GM19238 (cell line): ENCODE results near the gene RNH1.

Source experiments
- DNase-seq: peaks from one replicate; pipeline ENCODE4 v3.0.0; 2011; ENCODE audit warnings: low spot score; ENCODE audit not compliant: insufficient read length

Gene RNH1

GRCh38 chr11:537622-538430, 30.8 kb upstream of the RNH1 start:
- DNase-seq, result no peak

- DNase-seq, result peak; percentile 99
These were observed 30.0 kb upstream of the RNH1 start, which contains the start of gene LRRC56 for GRCh38 chr11:536841-537621. Gene LRRC56 (plus strand): TSS chr11:537527. CDS start chr11:540685, 3,158 bp downstream.

GRCh38 chr11:535519-536454, 28.7 kb upstream of the RNH1 start, which contains the start of gene HRAS:
Gene HRAS (minus strand): TSS chr11:535576.
- DNase-seq, result peak; percentile 100

- DNase-seq, result no peak
These were observed 28.1 kb upstream of the RNH1 start for GRCh38 chr11:535210-535518.

GRCh38 chr11:534396-535209, 27.6 kb upstream of the RNH1 start:
- DNase-seq, result peak; percentile 45

- no peak for DNase-seq
These were observed 26.7 kb upstream of the RNH1 start for GRCh38 chr11:533586-534395.

GRCh38 chr11:532986-533585, 26.0 kb upstream of the RNH1 start:
- no peak for DNase-seq

- DNase-seq, result no peak
These were observed 25.5 kb upstream of the RNH1 start for GRCh38 chr11:532527-532985.

- DNase-seq, result no peak
These were observed 25.0 kb upstream of the RNH1 start for GRCh38 chr11:531919-532526.

- no peak for DNase-seq
These were observed 24.2 kb upstream of the RNH1 start for GRCh38 chr11:530960-531831.

- no peak for DNase-seq
These were observed 22.8 kb upstream of the RNH1 start for GRCh38 chr11:529728-530411.

- DNase-seq, result no peak
These were observed 22.0 kb upstream of the RNH1 start for GRCh38 chr11:528815-529727.

GRCh38 chr11:528166-528814, 21.2 kb upstream of the RNH1 start:
- DNase-seq, result no peak

GRCh38 chr11:526192-526591, 19.1 kb upstream of the RNH1 start:
- DNase-seq, result no peak

GRCh38 chr11:521177-521688, 14.2 kb upstream of the RNH1 start:
- no peak for DNase-seq
